ENCODE results near the gene MAX.

GRCh38 chr14:65072937-65073336 lies 29.4 kb downstream of the MAX start:
- TF ChIP-seq CTCF (IDR thresholded peaks at IDR 0.05 in 4 of 5, conservative IDR thresholded peaks at IDR 0.05 in 1 of 5), result no peak
- no peak for TF ChIP-seq POLR2A (IDR thresholded peaks at IDR 0.05)

All from gastrocnemius medialis (tissue), 4 donors.